GM18519 (cell line): ENCODE data around the gene CXCL17.
"Not testable (repeated sequence)": the region's sequence is repeated elsewhere in the genome, so short reads cannot be mapped to it uniquely, and the experiment has no call there.

Experiments
- ATAC-seq: cut with Tn5 transposase; IDR thresholded peaks from one replicate; pipeline ENCODE4 v1.9.1; 2021; ENCODE audit warnings: mild to moderate bottlenecking, moderate library complexity; ENCODE audit not compliant: unreplicated experiment, low FRiP score

Gene CXCL17, protein sequence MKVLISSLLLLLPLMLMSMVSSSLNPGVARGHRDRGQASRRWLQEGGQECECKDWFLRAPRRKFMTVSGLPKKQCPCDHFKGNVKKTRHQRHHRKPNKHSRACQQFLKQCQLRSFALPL

GRCh38 chr19:42442833-42443232 is at the start of gene CXCL17:
Gene CXCL17 (minus strand): TSS chr19:42442946. CDS start chr19:42442832, 114 bp downstream.
- ATAC-seq = no peak

DNA sequence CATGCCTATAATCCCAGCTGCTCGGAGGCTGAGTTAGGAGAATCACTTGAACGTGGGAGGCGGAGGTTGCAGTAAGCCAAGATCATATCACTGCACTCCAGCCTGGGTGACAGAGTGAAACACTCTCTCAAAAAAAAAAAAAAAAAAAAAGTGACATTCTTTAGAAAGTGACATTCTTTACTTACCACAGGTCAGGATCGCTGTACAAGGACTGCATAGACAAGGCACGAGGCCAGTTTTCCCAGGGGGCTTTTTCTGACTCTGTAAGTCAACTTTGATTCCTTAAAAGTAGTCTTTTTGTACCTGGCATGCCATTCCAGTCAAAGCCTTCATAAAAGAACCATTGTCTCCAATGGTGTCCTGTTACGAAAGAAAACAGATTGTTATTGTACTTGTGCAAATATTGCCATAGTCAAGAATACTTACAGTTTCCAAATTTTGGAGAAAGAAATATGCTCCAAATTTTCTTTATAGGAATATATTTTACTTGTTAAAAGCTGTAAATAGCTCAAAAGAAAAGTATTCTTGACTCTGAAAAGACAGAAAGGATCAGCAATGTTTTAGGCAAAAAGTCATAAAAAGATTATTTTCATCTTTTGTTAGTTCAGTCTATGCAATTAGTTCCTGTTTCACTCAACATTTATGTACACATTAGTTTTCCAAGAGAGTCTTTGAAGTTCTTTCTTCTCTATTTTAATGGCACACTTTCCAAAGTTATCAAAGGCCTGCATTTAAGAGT is 46.2 kb upstream of the CXCL17 start:
- no peak for ATAC-seq

GRCh38 chr19:42487798-42488178 is 45.0 kb upstream of the CXCL17 start:
- ATAC-seq = no peak

GRCh38 chr19:42487032-42487797 is 44.5 kb upstream of the CXCL17 start:
- ATAC-seq = no peak

GRCh38 chr19:42485036-42485435 is 42.3 kb upstream of the CXCL17 start:
- ATAC-seq = not testable (repeated sequence)

DNA sequence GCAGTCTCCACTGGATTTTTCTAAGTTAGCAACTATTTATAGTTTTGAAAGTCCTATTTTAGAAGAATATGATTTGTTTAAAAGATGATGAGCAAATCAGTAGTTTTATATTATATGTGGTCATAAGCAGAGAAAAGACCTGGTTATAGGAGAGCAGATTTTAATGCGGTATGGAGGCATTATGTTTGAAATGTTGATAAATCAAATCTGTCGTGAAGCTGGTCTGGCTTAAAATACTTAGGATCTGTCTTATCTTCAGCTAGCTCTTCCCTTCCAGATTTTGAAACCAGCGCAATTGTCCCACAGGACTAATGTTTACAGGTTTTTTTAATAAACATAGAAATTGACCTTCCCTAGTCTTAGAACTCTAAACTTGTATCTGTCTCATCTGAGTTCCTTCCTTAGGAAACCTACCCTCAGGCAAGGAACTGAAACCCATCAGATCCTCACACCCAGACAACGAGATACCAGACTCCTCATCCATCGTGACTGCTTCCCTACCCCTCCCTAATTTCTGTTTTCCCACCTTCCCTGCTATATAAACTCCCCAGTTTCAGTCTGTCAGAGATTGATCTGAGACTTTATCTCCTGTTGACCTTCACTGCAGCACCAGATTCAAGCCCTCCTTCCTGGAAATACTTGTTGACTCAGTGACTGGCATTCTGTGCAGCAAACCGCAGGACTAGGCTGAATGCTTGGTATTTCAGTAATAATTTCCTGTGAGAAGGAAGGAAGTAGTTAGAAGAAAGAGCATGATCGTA is 37.8 kb upstream of the CXCL17 start:
- no peak for ATAC-seq

GRCh38 chr19:42479736-42480135 is 37.0 kb upstream of the CXCL17 start:
- ATAC-seq = no peak

DNA sequence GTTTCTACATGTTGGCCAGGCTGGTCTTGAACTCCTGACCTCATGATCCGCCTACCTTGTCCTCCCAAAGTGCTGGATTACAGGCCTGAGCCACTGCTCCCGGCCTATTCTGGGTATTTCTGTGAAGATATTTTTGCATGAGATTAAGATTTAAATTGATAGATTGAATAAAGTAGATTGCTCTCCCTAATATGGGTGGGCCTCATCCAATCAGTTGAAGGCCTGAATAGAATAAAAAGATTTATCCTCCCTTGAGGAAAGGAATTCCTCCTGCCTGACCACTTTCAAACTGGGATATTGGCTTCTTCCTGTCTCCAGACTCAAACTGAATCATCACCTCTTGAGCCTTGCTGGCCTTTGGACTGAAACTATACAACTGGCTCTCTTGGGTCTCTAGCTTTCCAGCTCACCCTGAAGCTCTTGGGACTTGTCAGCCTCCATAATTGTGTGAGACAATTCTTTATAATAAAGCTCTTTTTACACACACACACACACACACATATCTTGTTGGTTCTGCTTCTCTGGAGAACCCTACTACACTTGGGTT is 36.1 kb upstream of the CXCL17 start:
- ATAC-seq = no peak

DNA sequence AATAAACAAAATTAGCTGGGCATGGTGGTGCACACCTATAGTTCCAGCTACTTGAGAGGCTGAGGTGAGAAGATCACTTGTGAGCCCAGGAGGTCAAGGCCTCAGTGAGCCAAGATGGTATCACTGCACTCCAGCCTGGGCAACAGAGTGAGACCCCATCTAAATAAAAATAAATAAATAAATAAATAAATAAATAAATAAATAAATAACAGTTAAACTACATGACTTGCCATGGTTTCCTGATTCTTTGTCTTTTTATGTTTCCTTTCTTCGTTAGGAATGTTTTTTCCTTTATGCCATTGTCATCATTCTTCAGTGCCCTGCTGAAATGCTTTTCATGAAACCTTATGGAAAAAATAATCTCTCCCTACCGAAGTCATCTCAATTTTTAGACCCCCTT is 35.2 kb upstream of the CXCL17 start:
- ATAC-seq = no peak

- no peak for ATAC-seq
Observed at GRCh38 chr19:42477117-42477516, 34.4 kb upstream of the CXCL17 start.

DNA sequence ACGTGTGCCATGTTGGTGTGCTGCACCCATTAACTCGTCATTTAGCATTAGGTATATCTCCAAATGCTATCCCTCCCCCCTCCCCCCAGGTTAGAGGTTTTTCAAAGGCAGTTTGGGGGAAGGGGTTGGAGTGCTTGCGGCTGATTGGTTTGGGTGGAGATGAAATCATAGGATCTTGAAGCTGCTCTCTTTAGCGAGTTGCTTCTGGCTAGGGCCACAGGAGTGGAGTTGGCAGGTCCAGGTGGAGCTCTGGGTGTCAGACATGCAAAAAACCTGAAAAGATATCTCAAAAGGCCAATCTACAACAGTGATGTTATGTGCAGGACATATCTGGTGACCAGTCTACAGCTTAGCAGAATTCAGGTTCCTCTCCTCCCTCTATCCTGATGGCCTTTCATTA is 32.6 kb upstream of the CXCL17 start:
- ATAC-seq = no peak

DNA sequence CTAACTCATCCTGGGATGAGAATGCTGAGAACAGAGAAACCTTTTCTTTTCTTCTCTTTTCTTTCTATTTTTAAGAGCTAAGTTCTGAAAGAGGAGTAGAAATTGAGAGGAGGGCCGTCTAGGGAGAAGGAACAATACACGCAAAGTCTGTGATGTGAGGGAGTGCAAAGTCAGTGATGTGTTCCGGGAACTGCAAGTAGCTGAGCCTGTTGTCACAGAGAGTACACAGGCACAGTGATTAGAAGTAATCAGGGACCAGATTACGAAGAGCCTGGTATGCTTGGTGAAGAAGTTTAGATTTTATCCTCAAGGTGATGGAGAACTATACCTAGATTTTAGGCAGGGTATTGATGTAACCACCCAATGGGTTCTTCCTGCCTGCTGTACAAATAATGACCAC is 32.0 kb upstream of the CXCL17 start:
- ATAC-seq = no peak

- ATAC-seq = no peak
Observed at GRCh38 chr19:42473686-42474085, 30.9 kb upstream of the CXCL17 start.

DNA sequence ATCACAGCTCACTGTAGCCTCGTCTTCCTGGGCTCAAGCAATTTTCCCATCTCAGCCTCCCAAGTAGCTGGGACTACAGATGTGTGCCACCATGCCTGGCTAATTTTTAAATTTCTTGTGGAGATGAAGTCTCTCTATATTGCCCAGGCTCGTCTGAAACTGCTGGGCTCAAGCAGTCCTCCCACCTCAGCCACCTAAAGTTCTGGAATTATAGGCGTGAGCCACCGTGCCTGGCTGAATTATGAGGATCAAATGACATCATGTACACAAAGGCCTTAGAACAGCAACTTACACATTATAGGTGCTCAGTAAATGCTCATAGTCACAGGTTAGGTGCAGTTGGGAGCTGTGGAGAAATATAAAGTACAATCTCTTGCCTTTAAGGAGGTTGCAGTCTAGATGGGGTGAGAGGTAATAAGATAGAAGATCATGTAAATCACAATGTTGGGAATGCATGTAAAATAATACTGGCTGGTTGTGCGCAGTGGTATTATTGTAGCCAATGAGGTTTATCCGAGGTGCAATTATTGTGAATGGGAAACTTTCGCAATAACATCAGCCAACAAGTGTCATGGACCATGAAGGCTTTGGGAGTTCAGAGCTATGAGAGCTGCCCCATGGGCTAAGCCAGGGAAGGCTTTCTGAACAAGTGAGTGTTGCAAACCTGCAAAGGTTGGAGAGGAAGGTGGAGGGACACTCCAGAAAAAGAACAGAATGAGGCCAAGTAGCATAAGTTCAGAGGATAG is 29.8 kb upstream of the CXCL17 start:
- no peak for ATAC-seq

GRCh38 chr19:42471554-42472249 is 29.0 kb upstream of the CXCL17 start:
- no peak for ATAC-seq

DNA sequence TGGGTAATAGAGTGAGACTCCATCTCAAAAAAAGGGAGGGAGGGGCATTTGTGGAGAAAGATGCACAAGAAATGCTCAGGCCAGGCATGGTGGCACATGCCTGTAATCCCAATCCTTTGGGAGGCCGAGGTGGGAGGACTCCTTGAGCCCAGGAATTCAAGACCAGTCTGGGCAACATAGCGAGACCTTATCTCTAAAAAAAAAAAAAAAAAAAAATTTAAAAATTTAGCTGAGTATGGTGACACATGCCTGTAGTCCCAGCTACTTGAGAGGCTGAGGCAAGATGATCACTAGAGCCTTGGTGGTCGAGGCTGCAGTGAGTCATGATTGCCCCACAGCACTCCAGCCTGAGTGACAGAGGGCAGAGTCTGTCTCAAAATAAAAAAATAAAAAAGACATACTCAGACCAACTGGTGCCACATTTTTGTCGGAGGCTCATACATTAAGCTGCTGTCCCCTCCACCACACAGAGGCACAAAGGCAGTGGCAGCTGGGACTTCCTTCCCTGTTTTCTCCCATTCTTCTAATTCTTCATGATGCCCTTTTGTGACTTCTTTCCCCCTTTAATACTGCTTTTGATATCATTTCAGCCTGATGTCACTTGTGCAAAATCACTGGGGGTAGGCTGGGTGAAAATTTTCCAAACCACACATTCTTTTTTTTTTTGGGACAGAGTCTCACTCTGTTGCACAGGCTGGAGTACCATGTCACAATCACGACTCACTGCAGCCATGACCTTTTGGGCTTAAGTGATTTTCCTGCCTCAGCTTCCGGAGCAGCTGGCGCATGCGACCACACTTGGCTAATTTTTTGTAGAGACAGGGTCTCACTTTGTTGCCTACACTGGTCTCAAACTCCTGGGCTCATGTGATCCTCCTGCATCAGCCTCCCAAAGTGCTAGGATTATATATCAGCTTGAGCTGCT is 26.8 kb upstream of the CXCL17 start:
- no peak for ATAC-seq

DNA sequence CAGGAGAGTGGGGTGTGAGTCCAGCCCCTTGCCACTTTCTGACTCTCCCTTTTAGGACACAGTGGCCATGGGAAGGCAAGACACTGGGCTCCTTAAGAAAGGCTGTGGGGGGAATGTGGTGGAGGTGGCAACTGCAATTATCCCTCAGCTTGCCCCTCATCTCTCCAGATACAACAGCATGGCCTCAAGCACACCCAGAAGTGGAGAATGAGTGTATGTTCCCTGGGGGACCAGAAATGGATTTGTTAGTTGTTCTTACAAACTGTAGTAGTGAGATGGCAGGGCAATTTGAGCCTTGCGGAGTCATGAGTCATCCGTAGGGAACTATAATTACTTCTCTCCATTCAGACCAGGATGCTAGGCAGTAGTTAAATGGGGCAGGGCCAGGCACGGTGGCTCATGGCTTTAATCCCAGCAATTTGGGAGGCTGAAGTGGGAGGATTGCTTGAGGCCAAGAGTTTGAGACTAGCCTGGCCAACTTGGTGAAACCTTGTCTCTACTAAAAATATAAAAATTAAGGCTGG is 25.6 kb upstream of the CXCL17 start:
- no peak for ATAC-seq

DNA sequence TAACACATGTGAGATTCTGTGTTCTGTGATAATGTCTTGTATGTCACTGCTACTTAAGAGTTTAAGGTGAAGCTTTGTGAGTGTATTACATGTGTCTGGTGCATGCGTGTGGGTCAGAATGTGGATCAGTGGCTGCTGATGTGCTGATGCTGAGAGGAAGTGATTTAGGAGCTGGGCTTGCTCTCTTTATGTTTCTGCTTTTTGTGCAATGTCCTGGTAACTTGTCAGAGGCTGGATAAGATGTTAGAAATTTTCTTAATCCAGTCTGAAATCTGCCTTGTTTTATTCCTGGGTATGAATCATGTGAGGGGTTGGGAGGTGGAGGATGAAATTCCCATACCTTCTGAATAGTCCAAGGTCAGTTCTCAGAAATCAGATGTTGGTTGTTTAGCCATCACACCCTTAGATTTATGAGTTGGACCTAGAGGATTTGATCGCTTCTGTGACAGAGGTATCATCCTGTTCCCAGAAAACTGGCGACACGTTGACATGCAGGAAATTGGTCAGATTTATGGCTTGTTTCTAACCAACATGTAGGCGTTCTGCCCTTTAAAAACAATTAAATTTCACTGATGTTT is 24.5 kb upstream of the CXCL17 start:
- no peak for ATAC-seq
